NAMALWA (cell line): ENCODE results near the gene HOXA5.

Experiments used
- DNase-seq: peaks from one replicate; pipeline ENCODE4 v3.0.0-alpha.2; 2015; ENCODE audit warnings: low spot score

The HOXA5 gene

GRCh38 chr7:27133409-27134231 is 9.9 kb downstream of the HOXA5 start:
- no peak for DNase-seq

DNA sequence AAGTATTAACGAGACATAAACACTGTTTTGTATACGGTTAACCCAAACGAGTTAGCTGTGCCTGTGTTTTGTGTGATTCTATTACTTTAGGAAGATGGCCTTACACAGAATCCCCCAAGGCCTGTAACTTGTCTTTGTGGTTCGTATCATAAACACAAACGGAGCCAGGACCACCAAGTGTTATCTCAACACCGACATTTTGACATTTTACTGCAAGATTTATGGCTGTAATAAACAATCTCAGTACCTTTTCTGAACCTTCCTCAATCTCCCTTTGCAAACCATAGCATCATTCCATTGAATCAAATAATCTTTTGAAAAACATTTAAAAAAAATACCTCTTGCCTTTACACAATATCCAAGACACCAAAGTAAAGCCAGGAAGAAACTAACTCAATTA is 10.5 kb downstream of the HOXA5 start:
- DNase-seq: no peak

GRCh38 chr7:27132214-27132613 is 11.3 kb downstream of the HOXA5 start:
- no peak for DNase-seq

GRCh38 chr7:27131390-27131819 is 12.1 kb downstream of the HOXA5 start:
- DNase-seq: no peak

DNA sequence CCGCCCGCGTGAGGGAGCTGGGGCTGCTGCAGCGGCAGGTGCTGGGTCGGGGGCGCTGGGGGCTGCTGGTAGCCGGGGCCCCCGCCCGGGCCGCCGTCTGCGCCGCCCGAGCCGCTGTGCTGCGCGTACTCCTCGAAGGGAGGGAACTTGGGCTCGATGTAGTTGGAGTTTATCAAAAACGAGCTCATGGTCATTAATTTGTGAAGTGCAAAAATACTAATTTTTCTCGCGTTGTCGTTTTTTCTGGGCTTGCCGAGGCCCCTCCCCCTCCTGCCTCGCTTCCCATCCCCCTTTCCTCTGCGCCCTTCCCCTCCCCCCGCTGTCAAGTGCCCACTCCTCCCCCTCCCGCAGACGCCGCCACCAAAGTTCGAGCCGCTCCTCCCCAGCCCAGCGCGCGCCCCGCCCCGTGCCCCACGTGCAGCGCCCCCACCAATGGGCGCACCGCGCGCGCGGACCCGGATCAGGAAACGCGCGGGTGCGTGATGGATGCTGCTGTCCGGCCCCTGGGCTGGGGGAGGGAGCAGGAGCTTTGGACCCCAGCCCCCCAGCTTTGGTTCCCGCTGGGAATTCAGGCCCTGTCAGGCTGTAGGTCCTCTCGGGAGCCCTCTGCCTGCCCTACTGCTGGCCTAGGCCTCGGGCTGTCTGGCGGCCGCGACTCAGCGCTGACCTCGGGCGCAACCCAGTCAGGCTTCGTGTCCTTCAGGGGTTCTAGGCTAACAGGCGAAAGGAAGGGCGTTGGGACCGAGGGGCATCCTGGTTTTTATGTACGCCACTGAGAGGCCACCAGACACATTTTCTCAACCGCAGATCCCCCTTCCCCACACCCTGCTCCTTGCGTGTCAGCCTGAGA is 12.7 kb downstream of the HOXA5 start, which contains the start of gene HOXA4:
Gene HOXA4 (minus strand): TSS at position 218 of the 850 bp plus-strand sequence. CDS start 24 bp downstream, at position 194.
- peak; percentile 92 for DNase-seq

GRCh38 chr7:27129729-27130539 is 13.5 kb downstream of the HOXA5 start:
- DNase-seq: peak; percentile 57

DNA sequence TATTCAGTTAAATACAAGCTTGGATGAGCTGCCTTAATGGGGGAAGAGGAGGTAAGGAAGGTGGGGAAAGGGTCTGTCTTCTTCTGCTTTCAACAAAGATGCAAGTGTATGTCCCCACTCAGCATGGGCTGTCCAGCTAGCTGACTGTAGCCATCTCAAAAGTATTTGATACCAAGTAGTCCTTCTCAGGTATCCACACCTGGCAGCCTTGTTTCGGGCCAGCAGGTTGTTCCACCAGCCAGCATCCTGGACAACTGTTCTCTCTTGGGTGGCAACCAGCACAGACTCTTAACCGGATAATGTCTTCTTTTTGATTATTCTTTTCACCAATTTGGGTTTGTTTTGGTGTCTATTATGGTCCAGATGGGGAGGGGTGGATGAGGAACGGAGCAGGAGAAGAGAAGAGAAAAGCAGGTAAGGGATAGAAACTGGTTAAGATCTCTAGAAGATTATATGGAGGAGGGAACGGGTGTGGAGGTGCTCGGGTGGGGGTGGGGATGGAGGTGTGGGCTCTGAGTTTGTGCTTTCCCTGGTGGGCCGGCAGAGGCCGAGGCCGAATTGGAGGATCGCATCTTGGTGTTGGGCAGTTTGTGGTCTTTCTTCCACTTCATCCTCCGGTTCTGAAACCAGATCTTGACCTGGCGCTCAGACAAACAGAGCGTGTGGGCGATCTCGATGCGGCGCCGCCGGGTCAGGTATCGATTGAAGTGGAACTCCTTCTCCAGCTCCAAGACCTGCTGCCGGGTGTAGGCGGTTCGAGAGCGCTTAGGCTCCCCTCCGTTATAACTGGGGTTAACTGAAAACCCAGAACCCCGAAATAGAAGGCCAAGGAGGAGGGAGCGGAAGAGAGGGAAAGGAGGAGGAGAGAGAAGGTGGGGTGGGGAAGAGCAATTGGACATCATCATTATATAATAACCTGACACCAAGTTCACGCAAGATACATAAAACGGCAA is 14.4 kb downstream of the HOXA5 start:
- no peak for DNase-seq

DNA sequence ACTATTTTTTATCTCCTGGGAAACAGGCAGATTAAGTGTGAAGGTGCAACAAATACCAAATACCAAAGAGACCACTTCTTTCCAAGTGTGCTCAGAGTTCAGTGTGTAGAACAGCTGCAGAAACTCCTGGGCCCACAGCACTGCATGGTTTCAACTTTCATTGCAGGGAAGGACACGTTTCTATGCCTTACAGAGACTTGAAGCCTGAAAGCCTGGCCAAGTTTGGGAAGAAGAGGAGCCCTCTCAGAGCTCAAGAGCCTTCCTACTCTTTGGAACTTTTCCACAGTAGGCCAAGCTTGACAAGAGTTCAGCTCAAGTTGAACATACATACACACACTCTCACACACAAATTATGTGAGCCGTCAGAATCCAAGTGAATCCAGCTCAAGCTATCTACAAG is 15.4 kb downstream of the HOXA5 start:
- no peak for DNase-seq

GRCh38 chr7:27126596-27127327 is 16.7 kb downstream of the HOXA5 start:
- no peak for DNase-seq

- no peak for DNase-seq
These were observed 17.5 kb downstream of the HOXA5 start for GRCh38 chr7:27125986-27126394.

DNA sequence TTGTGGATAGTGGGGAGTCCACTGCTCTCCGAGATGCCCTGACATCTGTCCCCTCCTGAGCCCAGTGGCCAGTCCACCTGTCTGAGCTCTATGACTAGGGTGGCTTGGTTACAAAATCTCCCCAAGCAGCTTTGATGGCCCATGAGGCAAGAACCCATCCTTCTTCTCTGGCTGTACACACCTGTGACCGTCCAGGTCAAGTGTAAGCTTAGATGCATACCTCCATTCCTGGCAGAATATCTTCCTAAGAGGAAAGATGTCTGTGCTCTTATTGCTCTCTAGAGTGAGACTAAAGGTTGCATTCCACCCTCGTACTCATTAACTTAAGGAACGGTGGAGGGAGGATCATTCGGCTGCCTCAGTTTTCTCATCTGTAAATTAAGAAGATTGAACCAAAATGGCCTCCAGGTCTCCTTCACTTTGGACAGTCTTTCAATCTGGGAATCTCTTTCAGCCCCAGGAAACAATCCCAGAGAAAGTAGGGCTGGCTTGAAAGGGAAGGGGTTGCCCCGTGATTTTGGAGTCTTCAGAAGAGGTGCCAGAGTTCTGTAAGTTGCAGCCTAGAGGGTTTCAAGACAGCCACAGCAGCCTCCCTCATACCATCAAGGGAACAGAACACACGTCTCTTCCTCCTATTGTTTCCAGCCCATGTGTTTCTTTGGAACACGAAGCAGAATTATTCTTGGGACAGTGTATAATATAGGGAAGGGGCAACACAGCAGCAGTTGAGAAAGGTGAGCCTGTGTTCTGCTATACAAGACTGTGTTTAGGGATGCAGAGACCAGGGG is 18.4 kb downstream of the HOXA5 start:
- DNase-seq: no peak

DNA sequence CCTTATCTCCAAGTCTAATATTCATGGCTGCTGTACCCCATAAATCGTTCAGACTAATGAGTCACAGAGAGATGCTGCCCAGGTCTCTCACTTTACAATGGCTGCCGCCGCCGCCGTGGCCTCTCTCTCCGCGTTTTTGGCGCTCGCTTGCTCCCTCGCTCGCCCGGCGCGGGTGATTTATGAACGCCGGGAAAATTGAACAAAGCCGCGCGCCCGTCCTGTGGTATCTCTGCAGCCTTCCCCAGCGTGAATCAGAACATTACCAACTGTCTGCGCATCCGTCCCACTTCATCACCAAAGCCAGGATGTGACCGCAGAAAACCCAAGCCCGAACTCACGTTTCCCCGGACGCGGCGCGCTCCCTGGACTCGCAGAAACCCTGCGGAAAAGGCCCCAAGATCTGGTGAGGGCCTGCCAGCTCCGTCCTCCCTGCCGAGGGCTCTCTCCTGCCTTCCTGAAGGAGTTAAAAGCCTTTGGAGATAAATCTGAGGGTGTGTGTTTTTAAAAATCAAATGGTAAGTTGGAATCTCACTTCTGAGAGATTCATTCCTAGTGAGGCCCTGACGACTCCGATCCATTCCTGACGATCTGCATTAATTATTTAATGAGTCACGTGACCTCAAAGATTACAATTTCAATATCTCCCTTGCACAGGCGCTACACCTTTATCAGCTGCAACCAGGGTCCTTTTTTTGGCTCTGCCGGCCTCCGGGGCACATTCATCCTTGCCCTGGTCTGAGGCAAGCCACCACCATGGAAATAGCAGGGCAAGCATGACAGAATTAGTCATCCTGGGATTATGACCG is 19.2 kb downstream of the HOXA5 start:
- DNase-seq: no peak

- DNase-seq: no peak
These were observed 19.9 kb downstream of the HOXA5 start for GRCh38 chr7:27123477-27124053.

DNA sequence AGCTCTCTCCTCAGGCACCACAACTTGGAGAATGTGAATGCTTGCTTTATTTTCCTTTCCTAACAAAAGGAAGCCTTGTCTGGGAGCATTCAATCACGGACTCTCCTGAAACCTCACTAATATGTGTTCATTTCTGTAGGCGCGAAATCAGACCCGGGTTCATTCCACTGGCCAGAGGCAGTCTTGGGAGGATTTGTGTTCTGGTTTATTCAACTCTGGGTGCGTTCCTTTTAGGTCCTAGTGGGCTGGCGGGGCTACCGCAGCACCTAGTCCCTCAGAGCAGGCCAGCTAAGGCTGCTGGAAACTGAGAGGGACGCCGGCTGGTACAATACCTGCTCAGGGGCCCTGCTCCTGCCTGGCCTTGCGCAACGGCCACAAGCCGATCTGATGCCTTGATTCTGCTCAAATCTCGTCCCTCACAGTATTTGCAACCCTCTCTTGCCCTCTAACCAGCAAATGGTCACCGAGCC is 20.4 kb downstream of the HOXA5 start:
- no peak for DNase-seq

DNA sequence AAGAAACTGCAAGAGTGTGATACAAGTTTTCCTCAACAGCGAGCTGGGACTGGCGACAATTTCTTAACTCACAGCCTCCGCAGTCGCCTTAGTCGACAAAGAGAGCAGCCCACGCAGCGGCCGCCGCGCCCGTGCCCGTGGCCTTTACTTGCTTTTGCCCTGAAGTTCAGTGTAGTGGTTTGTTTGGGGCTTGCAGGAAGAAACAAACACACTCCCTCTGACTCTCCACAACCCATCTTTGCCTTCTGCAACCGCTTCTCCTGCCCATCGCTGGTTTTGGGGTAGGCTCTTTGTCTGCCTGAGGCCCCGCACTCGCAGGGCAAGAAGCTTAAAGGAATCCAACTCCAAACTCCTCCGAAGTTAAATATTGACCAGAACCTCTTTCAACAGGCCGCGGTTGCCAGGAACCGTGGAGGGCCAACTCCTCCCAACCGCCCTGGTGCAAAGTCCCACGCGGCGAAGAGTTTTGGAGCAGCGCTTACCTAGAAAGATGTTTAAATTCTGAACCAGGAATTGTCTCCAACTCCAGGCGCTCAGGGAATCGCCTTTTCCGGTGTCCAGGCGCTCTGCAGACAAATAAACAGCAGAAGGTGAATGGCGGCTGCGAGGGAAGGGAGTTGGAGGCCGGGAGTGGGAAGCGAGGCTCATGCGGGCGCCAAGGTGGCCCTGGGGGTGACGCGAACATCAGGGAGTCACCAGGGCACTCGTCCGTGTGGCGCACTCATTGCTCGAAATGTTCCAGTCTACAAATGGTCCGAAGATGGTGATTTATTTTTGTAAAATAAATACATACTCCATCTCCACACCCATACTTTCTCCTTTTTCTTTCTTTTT is 21.2 kb downstream of the HOXA5 start:
- no peak for DNase-seq

GRCh38 chr7:27121684-27122076 is 21.8 kb downstream of the HOXA5 start:
- DNase-seq: no peak

- DNase-seq: no peak
These were observed 24.0 kb downstream of the HOXA5 start for GRCh38 chr7:27119412-27119911.
